Adipose tissue (tissue), 3 donors: ENCODE results near the gene CFAP58. TPM values are rescaled to one million over a fixed set of nuclear protein-coding genes. Genes with fewer than 3 reads are reported as not detected.
A peak's percentile ranks its signal among the peaks of the same experiment; 100 is the strongest.

Experiments used
- H3K27ac ChIP-seq: one replicate; pipeline ENCODE4 v1.5.1; 2013; ENCODE audit warnings: low read depth, low read length
- WGBS, 3 donors: extraction: QIAGEN DNeasy Blood & Tissue Kit; methylation state at CpG; one replicate each; pipeline ENCODE4 v1.1.7; 2013; 5-methylcytosine and 5-hydroxymethylcytosine counted together
- polyA plus RNA-seq, 3 donors: library from polyadenylated mRNA; stranded (reverse); fragments of 200-250 nt; gene quantifications; one replicate each; pipeline ENCODE4 v1.2.3, GENCODE V29; 2013
- donor health status: healthy with polysubstance abuse.
- donor health status: Bipolar disorder and iron deficiency.
- donor health status: healthy.

Gene CFAP58
- polyA plus RNA-seq, 3 donors = 0.05 to 0.09 TPM; not detected in 1

- no peak overlapping the region for H3K27ac ChIP-seq
- WGBS, 3 donors = 73 to 77% (median 76%) methylated on average over 4 of the region's 4 CpGs
Observed at GRCh38 chr10:104347295-104348045, 6.2 kb upstream of the CFAP58 start.

- no peak overlapping the region for H3K27ac ChIP-seq
- WGBS, 3 donors = 85 to 87% (median 87%) methylated on average over 2 of the region's 2 CpGs
Observed at GRCh38 chr10:104348601-104349000, 5.0 kb upstream of the CFAP58 start.

GRCh38 chr10:104349623-104350126 is 4.0 kb upstream of the CFAP58 start:
- WGBS, 3 donors = 17 to 27% (median 24%) methylated on average over 5 of the region's 5 CpGs
- peak overlapping the region; percentile 11 for H3K27ac ChIP-seq

- 24 to 26% (median 25%) methylated on average over 6 of the region's 6 CpGs for WGBS, 3 donors
- H3K27ac ChIP-seq = no peak overlapping the region
Observed at GRCh38 chr10:104350127-104350635, 3.5 kb upstream of the CFAP58 start.

- H3K27ac ChIP-seq = no peak overlapping the region
- WGBS, 3 donors = 42 to 57% (median 44%) methylated on average over 2 of the region's 2 CpGs
Observed at GRCh38 chr10:104351061-104351702, 2.5 kb upstream of the CFAP58 start.

- 86 to 91% (median 86%) methylated on average over 1 of the region's 1 CpG for WGBS, 3 donors
- H3K27ac ChIP-seq = no peak overlapping the region
Observed at GRCh38 chr10:104351919-104352318, 1.7 kb upstream of the CFAP58 start.

GRCh38 chr10:104359811-104360210 is 6.2 kb downstream of the CFAP58 start:
- H3K27ac ChIP-seq = no peak overlapping the region
- WGBS, 3 donors = 61 to 69% (median 65%) methylated on average over 2 of the region's 2 CpGs

- 66 to 69% (median 67%) methylated on average over 8 of the region's 8 CpGs for WGBS, 3 donors
- H3K27ac ChIP-seq = no peak overlapping the region
Observed at GRCh38 chr10:104367904-104368303, 14.3 kb downstream of the CFAP58 start.

GRCh38 chr10:104368381-104368780 is 14.7 kb downstream of the CFAP58 start:
- H3K27ac ChIP-seq = no peak overlapping the region
- 32 to 65% (median 44%) methylated on average over 2 of the region's 2 CpGs for WGBS, 3 donors

GRCh38 chr10:104371753-104372152 is 18.1 kb downstream of the CFAP58 start:
- H3K27ac ChIP-seq = no peak overlapping the region
- WGBS, 3 donors = 85 to 94% (median 92%) methylated on average over 6 of the region's 6 CpGs

GRCh38 chr10:104374591-104374990 is 21.0 kb downstream of the CFAP58 start:
- WGBS, 3 donors = 54 to 74% (median 64%) methylated on average over 1 of the region's 1 CpG

GRCh38 chr10:104376784-104377300 is 23.2 kb downstream of the CFAP58 start:
- no peak overlapping the region for H3K27ac ChIP-seq
- 73 to 87% (median 84%) methylated on average over 4 of the region's 4 CpGs for WGBS, 3 donors

More at GRCh38 chr10:104374591-104374990, 21.0 kb downstream of the CFAP58 start:
- no peak overlapping the region for H3K27ac ChIP-seq

- H3K27ac ChIP-seq = no peak overlapping the region
- WGBS, 3 donors = 79 to 92% (median 87%) methylated on average over 4 of the region's 4 CpGs
Observed at GRCh38 chr10:104380336-104380735, 26.7 kb downstream of the CFAP58 start.

- WGBS, 3 donors = 46 to 65% (median 62%) methylated on average over 6 of the region's 6 CpGs
- no peak overlapping the region for H3K27ac ChIP-seq
Observed at GRCh38 chr10:104387130-104387888, 33.7 kb downstream of the CFAP58 start.

GRCh38 chr10:104388830-104389229 is 35.2 kb downstream of the CFAP58 start:
- WGBS, 3 donors = 60 to 79% (median 73%) methylated on average over 3 of the region's 3 CpGs
- H3K27ac ChIP-seq = no peak overlapping the region

GRCh38 chr10:104391150-104391968 is 37.7 kb downstream of the CFAP58 start:
- no peak overlapping the region for H3K27ac ChIP-seq
- WGBS, 3 donors = 38 to 60% (median 59%) methylated on average over 8 of the region's 8 CpGs

- 42 to 85% (median 64%) methylated on average over 1 of the region's 1 CpG for WGBS, 3 donors
- H3K27ac ChIP-seq = no peak overlapping the region
Observed at GRCh38 chr10:104391969-104392296, 38.3 kb downstream of the CFAP58 start.

- H3K27ac ChIP-seq = no peak overlapping the region
- 83 to 94% (median 89%) methylated on average over 5 of the region's 5 CpGs for WGBS, 3 donors
Observed at GRCh38 chr10:104393387-104393786, 39.8 kb downstream of the CFAP58 start.
